Activated CD8-positive, alpha-beta memory T cell treated with anti-CD3 and anti-CD28 coated beads, Interleukin-2, amount 10 ng/mL, durations not matched to agents 7 days and 5 days (primary cell): Measurements from ENCODE around the gene CAPN7. TPM values are rescaled to one million over a fixed set of nuclear protein-coding genes. Genes with fewer than 3 reads are reported as not detected.

ENCODE experiments used
- ATAC-seq: fragments of 150-1000 bp; cut with Tn5 transposase; one replicate; pipeline ENCODE4 v1.10.0; 2021; ENCODE audit warnings: moderate library complexity
- CTCF ChIA-PET: fragments of 350-600 bp; sonication (Branson Sonifier 250); formaldehyde crosslinking; loops from one replicate; lab custom pipeline; 2021; ENCODE audit warnings: antibody characterized with exemption; lab: Charles Lee
- DNase-seq: peaks from one replicate; pipeline ENCODE4 v3.0.0-alpha.2; 2020
- H3K27ac Mint-ChIP-seq: one replicate; pipeline ENCODE4 v1.8.0; 2021; ENCODE audit warnings: mild to moderate bottlenecking, mixed read lengths
- H3K27me3 Mint-ChIP-seq: one replicate; pipeline ENCODE4 v1.8.0; 2021; ENCODE audit warnings: mixed read lengths
- H3K36me3 Mint-ChIP-seq: one replicate; pipeline ENCODE4 v1.8.0; 2021; ENCODE audit warnings: mild to moderate bottlenecking, mixed read lengths
- H3K4me1 Mint-ChIP-seq: one replicate; pipeline ENCODE4 v1.8.0; 2021; ENCODE audit warnings: mixed read lengths
- H3K4me3 Mint-ChIP-seq: one replicate; pipeline ENCODE4 v1.8.0; 2021; ENCODE audit warnings: mild to moderate bottlenecking, moderate library complexity, mixed read lengths
- H3K9me3 Mint-ChIP-seq: one replicate; pipeline ENCODE4 v1.8.0; 2022; ENCODE audit warnings: low read depth, mixed read lengths
- total RNA-seq, 2 experiments: library from RNA; stranded (reverse); gene quantifications; one replicate each; pipeline ENCODE4 v1.2.3, GENCODE V29; 2021

CAPN7 gene
- total RNA-seq, 2 experiments from 2014 or later: 28.1 to 28.4 TPM

- Mint-ChIP-seq H3K4me1 (peaks cover 58% of the 10 kb centered on the region), H3K4me3 (no peak overlapping the region), H3K27ac (no peak overlapping the region), H3K36me3 (peaks cover 29% of the 10 kb centered on the region), H3K27me3 (no peaks in the 10 kb centered on the region), H3K9me3 (no peaks in the 10 kb centered on the region)
- CTCF ChIA-PET: interaction anchor here (0.8 to 9.9 kb wide), 5 partner anchors 12 to 70 kb away, joined by 3 to 58 read pairs (median 5); no protein-coding TSS in a partner anchor
- no peak for ATAC-seq
- no peak for DNase-seq
These were observed 81.7 kb downstream of the CAPN7 start for GRCh38 chr3:15287565-15288330.

- CTCF ChIA-PET: interaction anchor here (0.7 to 9.9 kb wide), 6 partner anchors 12 to 69 kb away, joined by 3 to 58 read pairs (median 4); no protein-coding TSS in a partner anchor
- DNase-seq (no peak), ATAC-seq (no peak)
- no peaks in the 10 kb centered on the region for H3K9me3 Mint-ChIP-seq
- peaks cover 30% of the 10 kb centered on the region for H3K36me3 Mint-ChIP-seq
- H3K27me3 Mint-ChIP-seq: no peaks in the 10 kb centered on the region
- H3K4me3 Mint-ChIP-seq: no peak overlapping the region
- H3K27ac Mint-ChIP-seq: no peak overlapping the region
- peaks cover 65% of the 10 kb centered on the region for H3K4me1 Mint-ChIP-seq
These were observed 82.4 kb downstream of the CAPN7 start for GRCh38 chr3:15288331-15289035.

- ATAC-seq (no peak), DNase-seq (no peak)
- Mint-ChIP-seq H3K36me3 (peaks cover 36% of the 10 kb centered on the region), H3K9me3 (no peaks in the 10 kb centered on the region), H3K27me3 (no peaks in the 10 kb centered on the region), H3K4me1 (peaks cover 61% of the 10 kb centered on the region), H3K4me3 (no peak overlapping the region), H3K27ac (peak overlapping the region; percentile 59)
- CTCF ChIA-PET: interaction anchor here (1.1 to 9.9 kb wide), 5 partner anchors 12 to 44 kb away, joined by 3 to 58 read pairs (median 8); partner anchors contain the start of gene SH3BP5
These were observed 83.6 kb downstream of the CAPN7 start for GRCh38 chr3:15289661-15290060.

GRCh38 chr3:15290736-15291135 is 84.7 kb downstream of the CAPN7 start:
- no peaks in the 10 kb centered on the region for H3K9me3 Mint-ChIP-seq
- H3K4me3 Mint-ChIP-seq: peak overlapping the region; percentile 30
- no peak for DNase-seq
- H3K4me1 Mint-ChIP-seq: peaks cover 69% of the 10 kb centered on the region
- H3K27me3 Mint-ChIP-seq: no peaks in the 10 kb centered on the region
- peaks cover 40% of the 10 kb centered on the region for H3K36me3 Mint-ChIP-seq
- ATAC-seq: no peak
- CTCF ChIA-PET: interaction anchor here (0.8 to 3.7 kb wide), 9 partner anchors 11 to 45 kb away, joined by 3 to 24 read pairs (median 5); partner anchors contain the start of gene SH3BP5
- H3K27ac Mint-ChIP-seq: peak overlapping the region; percentile 92

GRCh38 chr3:15291589-15292541 is 85.8 kb downstream of the CAPN7 start:
- ATAC-seq (peak; percentile 91), DNase-seq (peak; percentile 90)
- Mint-ChIP-seq H3K4me1 (peaks cover 73% of the 10 kb centered on the region), H3K27ac (peak overlapping the region; percentile 92), H3K4me3 (peak overlapping the region; percentile 58), H3K36me3 (peaks cover 37% of the 10 kb centered on the region), H3K27me3 (no peaks in the 10 kb centered on the region), H3K9me3 (no peaks in the 10 kb centered on the region)
- CTCF ChIA-PET: interaction anchor here (0.6 to 3.7 kb wide), 14 partner anchors 9 to 86 kb away, joined by 3 to 24 read pairs (median 4); partner anchors contain the start of genes CAPN7 and SH3BP5

GRCh38 chr3:15292765-15293522 is 86.9 kb downstream of the CAPN7 start:
- H3K27me3 Mint-ChIP-seq: no peaks in the 10 kb centered on the region
- DNase-seq (no peak), ATAC-seq (no peak)
- peaks cover 76% of the 10 kb centered on the region for H3K4me1 Mint-ChIP-seq
- no peak overlapping the region for H3K4me3 Mint-ChIP-seq
- H3K9me3 Mint-ChIP-seq: no peaks in the 10 kb centered on the region
- peak overlapping the region; percentile 92 for H3K27ac Mint-ChIP-seq
- H3K36me3 Mint-ChIP-seq: peaks cover 44% of the 10 kb centered on the region
- CTCF ChIA-PET: interaction anchor here (1.0 to 3.7 kb wide), 11 partner anchors 7 to 87 kb away, joined by 3 to 24 read pairs (median 5); partner anchors contain the start of genes CAPN7 and SH3BP5

DNA sequence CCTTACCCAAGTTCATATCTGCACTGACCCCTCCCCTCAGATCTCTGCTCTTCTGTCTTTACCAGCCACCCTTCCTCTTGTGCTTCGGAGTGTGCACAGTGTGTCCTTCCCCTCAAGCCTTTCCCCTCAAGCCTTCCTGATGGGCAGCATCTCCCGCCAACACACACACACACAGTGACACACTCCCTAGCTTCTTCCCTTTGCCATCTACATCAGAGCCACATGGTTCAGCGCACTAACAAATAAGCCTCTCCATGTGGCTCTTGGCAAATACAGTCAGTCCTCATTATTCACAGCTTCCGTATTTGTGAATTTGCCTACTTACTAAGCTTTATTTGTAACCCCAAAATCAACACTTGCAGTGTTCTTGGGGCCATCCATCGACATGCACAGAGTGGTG is 88.9 kb downstream of the CAPN7 start:
- Mint-ChIP-seq H3K4me1 (peaks cover 69% of the 10 kb centered on the region), H3K4me3 (no peak overlapping the region), H3K27ac (no peak overlapping the region), H3K27me3 (no peaks in the 10 kb centered on the region), H3K9me3 (no peaks in the 10 kb centered on the region), H3K36me3 (peaks cover 36% of the 10 kb centered on the region)
- ATAC-seq (no peak), DNase-seq (no peak)
- CTCF ChIA-PET: interaction anchor here (0.6 to 1.9 kb wide), 7 partner anchors 12 to 51 kb away, joined by 3 to 9 read pairs (median 4); partner anchors contain the start of gene SH3BP5

DNA sequence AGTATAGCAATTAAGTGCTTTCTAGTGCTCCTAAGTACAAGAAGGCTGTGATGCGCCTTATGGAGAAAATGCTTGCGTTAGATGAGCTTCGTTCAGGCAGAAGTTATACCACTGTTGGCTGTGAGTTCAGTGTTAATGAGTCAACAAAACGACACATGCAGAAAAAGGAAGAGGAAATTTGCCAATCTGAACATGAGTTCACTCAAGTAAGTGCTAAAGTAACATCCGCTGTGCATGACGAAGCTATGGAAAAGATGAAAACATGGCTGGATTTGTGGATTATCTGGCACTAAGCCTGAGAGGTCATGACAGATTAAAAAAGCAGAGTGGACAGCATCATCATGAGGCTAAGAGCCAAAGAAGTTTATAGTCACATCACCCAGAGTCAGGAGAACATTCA is 89.5 kb downstream of the CAPN7 start:
- H3K27ac Mint-ChIP-seq: no peak overlapping the region
- CTCF ChIA-PET: interaction anchor here (1.2 to 1.9 kb wide), 5 partner anchors 11 to 37 kb away, joined by 3 to 9 read pairs (median 4); partner anchors contain the start of gene SH3BP5
- DNase-seq (no peak), ATAC-seq (no peak)
- peaks cover 40% of the 10 kb centered on the region for H3K36me3 Mint-ChIP-seq
- peaks cover 69% of the 10 kb centered on the region for H3K4me1 Mint-ChIP-seq
- no peaks in the 10 kb centered on the region for H3K9me3 Mint-ChIP-seq
- H3K27me3 Mint-ChIP-seq: no peaks in the 10 kb centered on the region
- H3K4me3 Mint-ChIP-seq: no peak overlapping the region

DNA sequence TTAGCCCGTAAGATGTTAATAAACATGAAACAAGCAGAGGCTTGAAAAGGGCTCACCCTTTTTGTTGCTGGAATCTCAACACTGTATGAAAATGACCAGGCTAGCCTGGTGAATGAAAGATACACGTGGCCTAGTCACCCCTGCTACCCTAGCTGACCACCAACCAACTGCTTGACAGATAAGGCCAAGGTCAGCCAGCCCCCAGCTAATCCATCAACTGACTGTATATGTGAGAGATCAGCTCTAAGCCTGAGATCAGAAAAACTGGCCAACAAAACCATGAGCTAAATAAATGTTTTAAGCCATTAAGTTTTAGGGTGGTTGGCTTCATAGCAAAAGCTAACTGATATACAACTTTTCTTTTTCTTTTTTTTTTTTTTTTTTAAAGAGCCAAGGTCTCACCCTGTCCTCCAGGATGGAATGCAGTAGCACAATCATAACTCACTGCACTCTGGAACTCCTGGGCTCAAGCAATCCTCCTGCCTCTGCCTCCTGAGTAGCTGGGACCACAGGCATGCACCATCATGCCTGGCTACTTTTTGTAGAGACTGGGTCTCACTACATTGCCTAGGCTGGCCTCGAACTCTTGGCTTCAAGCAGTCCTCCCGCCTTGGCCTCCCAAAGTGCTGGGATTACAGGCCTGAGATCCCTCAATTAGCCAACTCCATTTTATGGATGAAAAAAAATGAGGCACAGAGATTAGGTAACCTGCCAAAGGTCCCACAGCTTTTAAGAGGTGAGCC is 91.7 kb downstream of the CAPN7 start:
- no peaks in the 10 kb centered on the region for H3K9me3 Mint-ChIP-seq
- no peak for ATAC-seq

DNA sequence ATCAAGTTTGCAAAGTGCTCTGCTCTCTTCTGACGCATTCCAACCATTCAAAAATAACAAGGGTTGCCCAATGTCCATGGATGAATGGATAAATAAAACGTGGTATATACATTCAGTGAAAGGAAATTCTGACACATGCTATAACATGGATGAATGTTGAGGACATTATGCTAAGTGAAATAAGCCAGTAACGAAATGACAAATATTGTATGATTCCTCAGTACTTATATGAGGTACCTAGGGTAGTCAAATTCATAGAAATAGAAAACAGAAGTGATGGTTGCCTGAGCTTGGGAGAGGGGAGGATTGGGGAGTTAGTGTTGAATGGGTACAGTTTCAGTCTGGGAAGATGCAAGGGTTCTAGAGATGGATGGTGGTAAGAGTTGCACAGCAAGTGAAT is 92.5 kb downstream of the CAPN7 start:
- peaks cover 68% of the 10 kb centered on the region for H3K4me1 Mint-ChIP-seq
- no peak overlapping the region for H3K4me3 Mint-ChIP-seq

More for the DNA sequence above, 91.7 kb downstream of the CAPN7 start:
- H3K27ac Mint-ChIP-seq: no peak overlapping the region
- H3K36me3 Mint-ChIP-seq: peaks cover 56% of the 10 kb centered on the region
- CTCF ChIA-PET: interaction anchor here (1.3 to 1.6 kb wide), 3 partner anchors 30 to 58 kb away, joined by 3 to 7 read pairs (median 3); partner anchors contain the start of gene SH3BP5
- peaks cover 68% of the 10 kb centered on the region for H3K4me1 Mint-ChIP-seq
- H3K27me3 Mint-ChIP-seq: no peaks in the 10 kb centered on the region
- H3K4me3 Mint-ChIP-seq: no peak overlapping the region
- no peak for DNase-seq

GRCh38 chr3:15299036-15299435 is 93.0 kb downstream of the CAPN7 start:
- ATAC-seq (no peak), DNase-seq (no peak)
- Mint-ChIP-seq H3K9me3 (no peaks in the 10 kb centered on the region), H3K4me3 (no peak overlapping the region), H3K4me1 (peaks cover 72% of the 10 kb centered on the region), H3K27me3 (no peaks in the 10 kb centered on the region), H3K27ac (no peak overlapping the region), H3K36me3 (peaks cover 65% of the 10 kb centered on the region)
- CTCF ChIA-PET: interaction anchor here (0.7 to 2.8 kb wide), 6 partner anchors 12 to 106 kb away, joined by 3 to 13 read pairs (median 4); partner anchors contain the start of gene SH3BP5

More for the DNA sequence above, 92.5 kb downstream of the CAPN7 start:
- Mint-ChIP-seq H3K27ac (no peak overlapping the region), H3K36me3 (peaks cover 62% of the 10 kb centered on the region), H3K27me3 (no peaks in the 10 kb centered on the region), H3K9me3 (no peaks in the 10 kb centered on the region)
- DNase-seq (no peak), ATAC-seq (no peak)
- CTCF ChIA-PET: interaction anchor here (1.4 to 1.6 kb wide), 2 partner anchors 30 to 57 kb away, joined by 3 to 7 read pairs; no protein-coding TSS in a partner anchor
